CD4-positive, alpha-beta T cell treated with Interferon alpha-2 for 1 hour (primary cell): ENCODE data around the gene TAMALIN.
A peak's percentile ranks its signal among the peaks of the same experiment; 100 is the strongest.
"Not testable (repeated sequence)": the region's sequence is repeated elsewhere in the genome, so short reads cannot be mapped to it uniquely, and the experiment has no call there.

Source experiments
- DNase-seq, 2 donors: peaks; one replicate each; pipeline ENCODE4 v3.0.0-alpha.2; 2020 to 2022

Gene TAMALIN

GRCh38 chr12:52006726-52007157 is at the start of gene TAMALIN:
Gene TAMALIN, plus strand, starts transcription at chr12:52006946. Its CDS starts 74 bp downstream, at chr12:52007020.
- peak; percentile 85 to 89 for DNase-seq

GRCh38 chr12:51958542-51958941 is 48.2 kb upstream of the TAMALIN start:
- no peak for DNase-seq

- no peak for DNase-seq
These were observed 47.5 kb upstream of the TAMALIN start for GRCh38 chr12:51959211-51959610.

- no peak for DNase-seq
These were observed 46.8 kb upstream of the TAMALIN start for GRCh38 chr12:51959921-51960320.

GRCh38 chr12:51960488-51960887 is 46.3 kb upstream of the TAMALIN start:
- DNase-seq: no peak

GRCh38 chr12:51960890-51961289 is 45.9 kb upstream of the TAMALIN start:
- DNase-seq: no peak

GRCh38 chr12:51961834-51962233 is 44.9 kb upstream of the TAMALIN start:
- DNase-seq: no peak

GRCh38 chr12:51962737-51963136 is 44.0 kb upstream of the TAMALIN start:
- no peak for DNase-seq

- no peak for DNase-seq
These were observed 43.3 kb upstream of the TAMALIN start for GRCh38 chr12:51963477-51963876.

GRCh38 chr12:51969643-51970042 is 37.1 kb upstream of the TAMALIN start:
- DNase-seq: no peak

GRCh38 chr12:51970904-51971646 is 35.7 kb upstream of the TAMALIN start:
- peak; percentile 22 to 54 for DNase-seq

GRCh38 chr12:51971679-51972421 is 34.9 kb upstream of the TAMALIN start:
- peak in 1 of 2 donors; percentile 23 for DNase-seq

GRCh38 chr12:51972422-51972812 is 34.3 kb upstream of the TAMALIN start:
- DNase-seq: no peak

GRCh38 chr12:51972849-51973273 is 33.9 kb upstream of the TAMALIN start:
- peak; percentile 64 to 69 for DNase-seq

- DNase-seq: no peak
These were observed 33.2 kb upstream of the TAMALIN start for GRCh38 chr12:51973560-51973959.

GRCh38 chr12:51974646-51975045 is 32.1 kb upstream of the TAMALIN start:
- DNase-seq: no peak

GRCh38 chr12:51975196-51975595 is 31.6 kb upstream of the TAMALIN start:
- DNase-seq: no peak

GRCh38 chr12:51976376-51977160 is 30.2 kb upstream of the TAMALIN start:
- DNase-seq: no peak

- no peak for DNase-seq
These were observed 29.4 kb upstream of the TAMALIN start for GRCh38 chr12:51977320-51977753.

GRCh38 chr12:51979306-51979705 is 27.4 kb upstream of the TAMALIN start:
- not testable (repeated sequence) for DNase-seq

- peak; percentile 69 to 77 for DNase-seq
These were observed 26.5 kb upstream of the TAMALIN start for GRCh38 chr12:51980051-51980808.

GRCh38 chr12:51980809-51981127 is 26.0 kb upstream of the TAMALIN start:
- no peak for DNase-seq

GRCh38 chr12:51984657-51985056 is 22.1 kb upstream of the TAMALIN start:
- no peak for DNase-seq
